ENCODE data around the gene OMP.

The OMP gene

GRCh38 chr11:77086521-77087472 is 15.8 kb upstream of the OMP start:
- H3K27me3 Mint-ChIP-seq, result no peaks in the 10 kb centered on the region
- DNase-seq, result no peak
- H3K9me3 Mint-ChIP-seq, result no peaks in the 10 kb centered on the region
- H3K36me3 Mint-ChIP-seq (ENCODE audit: insufficient read depth), result peaks cover 3% of the 10 kb centered on the region
- no peak overlapping the region for H3K4me3 Mint-ChIP-seq
- no peak overlapping the region for H3K27ac Mint-ChIP-seq
- ATAC-seq (replicated peaks), result no peak
- H3K4me1 Mint-ChIP-seq (ENCODE audit: low read depth in 2 of 2), result peaks cover 0 to 14% of the 10 kb centered on the region in 2 donors

- no peak overlapping the region for H3K27ac Mint-ChIP-seq
- DNase-seq, result no peak
- peaks cover 0 to 5% of the 10 kb centered on the region in 2 donors for H3K4me1 Mint-ChIP-seq (ENCODE audit: low read depth in 2 of 2)
- H3K36me3 Mint-ChIP-seq (ENCODE audit: insufficient read depth), result peaks cover 3% of the 10 kb centered on the region
- no peak for ATAC-seq (replicated peaks)
- no peaks in the 10 kb centered on the region for H3K27me3 Mint-ChIP-seq
- H3K4me3 Mint-ChIP-seq, result no peak overlapping the region
- no peaks in the 10 kb centered on the region for H3K9me3 Mint-ChIP-seq
These were observed 14.9 kb upstream of the OMP start for GRCh38 chr11:77087723-77088225.

- DNase-seq (no peak), ATAC-seq (replicated peaks) (no peak)
- Mint-ChIP-seq H3K9me3 (no peaks in the 10 kb centered on the region), H3K27me3 (no peaks in the 10 kb centered on the region), H3K4me3 (no peak overlapping the region), H3K27ac (no peak overlapping the region), H3K4me1 (ENCODE audit: low read depth in 2 of 2) (peaks cover 0 to 3% of the 10 kb centered on the region in 2 donors), H3K36me3 (ENCODE audit: insufficient read depth) (peaks cover 3% of the 10 kb centered on the region)
These were observed 14.2 kb upstream of the OMP start for GRCh38 chr11:77088236-77089003.

- peaks cover 5% of the 10 kb centered on the region for H3K36me3 Mint-ChIP-seq (ENCODE audit: insufficient read depth)
- H3K4me3 Mint-ChIP-seq, result no peak overlapping the region
- H3K4me1 Mint-ChIP-seq (ENCODE audit: low read depth in 2 of 2), result peaks cover 0 to 3% of the 10 kb centered on the region in 2 donors
- ATAC-seq (replicated peaks) (no peak), DNase-seq (no peak)
- no peaks in the 10 kb centered on the region for H3K27me3 Mint-ChIP-seq
- H3K27ac Mint-ChIP-seq, result no peak overlapping the region
- no peaks in the 10 kb centered on the region for H3K9me3 Mint-ChIP-seq
These were observed 13.6 kb upstream of the OMP start for GRCh38 chr11:77089004-77089545.

GRCh38 chr11:77090046-77090372 is 12.6 kb upstream of the OMP start:
- no peaks in the 10 kb centered on the region for H3K27me3 Mint-ChIP-seq

GRCh38 chr11:77090373-77091111 is 12.1 kb upstream of the OMP start:
- Mint-ChIP-seq H3K36me3 (ENCODE audit: insufficient read depth) (peaks cover 5% of the 10 kb centered on the region), H3K4me1 (ENCODE audit: low read depth in 2 of 2) (peaks cover 0 to 3% of the 10 kb centered on the region in 2 donors), H3K27ac (no peak overlapping the region), H3K27me3 (no peaks in the 10 kb centered on the region), H3K4me3 (no peak overlapping the region), H3K9me3 (no peaks in the 10 kb centered on the region)
- DNase-seq (no peak), ATAC-seq (replicated peaks) (no peak)

More at GRCh38 chr11:77090046-77090372, 12.6 kb upstream of the OMP start:
- no peak overlapping the region for H3K4me3 Mint-ChIP-seq
- no peak overlapping the region for H3K27ac Mint-ChIP-seq
- no peak for ATAC-seq (replicated peaks)
- H3K36me3 Mint-ChIP-seq (ENCODE audit: insufficient read depth), result peaks cover 5% of the 10 kb centered on the region
- H3K4me1 Mint-ChIP-seq (ENCODE audit: low read depth in 2 of 2), result peaks cover 0 to 3% of the 10 kb centered on the region in 2 donors
- DNase-seq, result no peak
- H3K9me3 Mint-ChIP-seq, result no peaks in the 10 kb centered on the region

- H3K4me3 Mint-ChIP-seq, result no peak overlapping the region
These were observed 11.3 kb upstream of the OMP start for GRCh38 chr11:77091146-77091940.

GRCh38 chr11:77092382-77092781 is 10.3 kb upstream of the OMP start:
- Mint-ChIP-seq H3K9me3 (no peaks in the 10 kb centered on the region), H3K4me3 (no peak overlapping the region), H3K4me1 (ENCODE audit: low read depth in 2 of 2) (peaks cover 3 to 4% of the 10 kb centered on the region in 2 donors), H3K27me3 (no peaks in the 10 kb centered on the region), H3K27ac (no peak overlapping the region), H3K36me3 (ENCODE audit: insufficient read depth) (peaks cover 5% of the 10 kb centered on the region)
- DNase-seq, result no peak
- ATAC-seq (replicated peaks), result no peak

More at GRCh38 chr11:77091146-77091940, 11.3 kb upstream of the OMP start:
- no peaks in the 10 kb centered on the region for H3K27me3 Mint-ChIP-seq
- H3K36me3 Mint-ChIP-seq (ENCODE audit: insufficient read depth), result peaks cover 5% of the 10 kb centered on the region
- DNase-seq, result peak; percentile 76 to 81 (median 77)
- peak; percentile 99 for ATAC-seq (replicated peaks)
- H3K27ac Mint-ChIP-seq, result no peak overlapping the region
- H3K9me3 Mint-ChIP-seq, result no peaks in the 10 kb centered on the region
- peaks cover under 1 to 3% of the 10 kb centered on the region in 2 donors for H3K4me1 Mint-ChIP-seq (ENCODE audit: low read depth in 2 of 2)

GRCh38 chr11:77093056-77093891 is 9.4 kb upstream of the OMP start:
- Mint-ChIP-seq H3K36me3 (ENCODE audit: insufficient read depth) (peaks cover 5% of the 10 kb centered on the region), H3K27ac (no peak overlapping the region), H3K27me3 (no peaks in the 10 kb centered on the region), H3K4me3 (no peak overlapping the region), H3K9me3 (no peaks in the 10 kb centered on the region), H3K4me1 (ENCODE audit: low read depth in 2 of 2) (peaks cover 3 to 4% of the 10 kb centered on the region in 2 donors)
- ATAC-seq (replicated peaks) (no peak), DNase-seq (no peak)

- Mint-ChIP-seq H3K27ac (no peak overlapping the region), H3K4me3 (no peak overlapping the region), H3K36me3 (ENCODE audit: insufficient read depth) (peaks cover 5% of the 10 kb centered on the region), H3K4me1 (ENCODE audit: low read depth in 2 of 2) (peaks cover 3 to 4% of the 10 kb centered on the region in 2 donors), H3K27me3 (no peaks in the 10 kb centered on the region), H3K9me3 (no peaks in the 10 kb centered on the region)
- DNase-seq, result no peak
- ATAC-seq (replicated peaks), result no peak
These were observed 8.4 kb upstream of the OMP start for GRCh38 chr11:77093987-77094840.

- H3K27me3 Mint-ChIP-seq, result no peaks in the 10 kb centered on the region
- DNase-seq (no peak), ATAC-seq (replicated peaks) (no peak)
- peaks cover 3 to 4% of the 10 kb centered on the region in 2 donors for H3K4me1 Mint-ChIP-seq (ENCODE audit: low read depth in 2 of 2)
- no peak overlapping the region for H3K27ac Mint-ChIP-seq
- no peak overlapping the region for H3K4me3 Mint-ChIP-seq
- H3K36me3 Mint-ChIP-seq (ENCODE audit: insufficient read depth), result peaks cover 5% of the 10 kb centered on the region
- H3K9me3 Mint-ChIP-seq, result no peaks in the 10 kb centered on the region
These were observed 7.7 kb upstream of the OMP start for GRCh38 chr11:77094841-77095365.

Data from effector memory CD8-positive, alpha-beta T cell (primary cell).